Lower leg skin (tissue), 3 donors: ENCODE measurements around the gene AMN.

Source experiments
- CTCF ChIP-seq, 3 donors: fragments of 450-650 bp; IDR thresholded peaks; one replicate each; pipeline ENCODE4 v1.5.1; 2016; ENCODE audit warnings: antibody characterized with exemption in 3 of 3, mild to moderate bottlenecking in 3 of 3, moderate library complexity in 2 of 3
- POLR2A ChIP-seq, 2 donors: fragments of 450-650 bp; IDR thresholded peaks; one replicate each; pipeline ENCODE4 v1.6.1; 2016 to 2017; ENCODE audit warnings: antibody characterized with exemption in 2 of 2, mild to moderate bottlenecking in 1 of 2, moderate library complexity in 1 of 2

- TF ChIP-seq CTCF (IDR thresholded peaks at IDR 0.05) (no peak), POLR2A (IDR thresholded peaks at IDR 0.05) (no peak)
These were observed 43.4 kb upstream of the AMN start for GRCh38 chr14:102878970-102879460.
